GM19193 (cell line): ENCODE measurements around the gene MFSD12.

Source experiments
- POLR2A ChIP-seq: IDR thresholded peaks from 4 replicates; pipeline ENCODE4 v1.6.1; 2011; ENCODE audit not compliant: insufficient read depth, insufficient read length; ENCODE audit errors: extremely low read depth

The MFSD12 gene

DNA sequence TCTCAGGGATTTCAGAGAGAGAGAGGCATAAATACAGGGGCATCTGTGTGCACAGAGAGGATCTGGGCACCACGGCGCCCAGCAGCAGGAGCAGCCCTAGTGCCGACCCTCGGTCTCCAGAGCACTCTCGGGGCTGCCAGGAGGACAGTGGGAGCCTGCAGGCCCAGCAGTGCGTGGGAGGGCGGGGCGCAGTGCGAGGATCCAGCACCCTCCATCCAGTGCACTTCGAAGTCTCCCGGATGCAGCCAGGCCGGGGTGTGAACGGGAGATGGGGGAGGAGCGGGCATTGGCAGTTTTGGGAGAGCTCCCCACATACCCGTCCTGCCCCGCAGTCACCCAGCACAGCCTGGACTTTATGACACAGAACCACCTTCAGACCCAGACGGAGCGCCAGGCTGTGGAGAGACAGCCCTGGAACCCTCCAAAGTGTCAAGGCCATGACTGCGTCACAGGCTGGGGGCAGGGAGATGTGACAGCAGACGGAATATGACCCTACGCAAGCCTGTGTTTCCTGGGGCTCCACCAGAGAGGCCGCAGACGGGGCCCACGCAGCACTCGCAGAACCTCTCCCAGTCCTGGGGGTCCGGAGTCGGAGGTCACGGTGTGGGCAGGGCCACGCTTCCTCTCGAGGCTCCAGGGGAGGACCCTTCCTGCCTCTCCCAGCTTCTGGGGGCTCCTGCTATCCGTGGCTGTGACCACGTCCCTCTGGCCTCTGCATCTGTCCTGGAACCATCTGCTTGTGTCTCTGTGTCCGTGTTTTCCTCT lies 33.1 kb downstream of the MFSD12 start:
- no peak for TF ChIP-seq POLR2A

DNA sequence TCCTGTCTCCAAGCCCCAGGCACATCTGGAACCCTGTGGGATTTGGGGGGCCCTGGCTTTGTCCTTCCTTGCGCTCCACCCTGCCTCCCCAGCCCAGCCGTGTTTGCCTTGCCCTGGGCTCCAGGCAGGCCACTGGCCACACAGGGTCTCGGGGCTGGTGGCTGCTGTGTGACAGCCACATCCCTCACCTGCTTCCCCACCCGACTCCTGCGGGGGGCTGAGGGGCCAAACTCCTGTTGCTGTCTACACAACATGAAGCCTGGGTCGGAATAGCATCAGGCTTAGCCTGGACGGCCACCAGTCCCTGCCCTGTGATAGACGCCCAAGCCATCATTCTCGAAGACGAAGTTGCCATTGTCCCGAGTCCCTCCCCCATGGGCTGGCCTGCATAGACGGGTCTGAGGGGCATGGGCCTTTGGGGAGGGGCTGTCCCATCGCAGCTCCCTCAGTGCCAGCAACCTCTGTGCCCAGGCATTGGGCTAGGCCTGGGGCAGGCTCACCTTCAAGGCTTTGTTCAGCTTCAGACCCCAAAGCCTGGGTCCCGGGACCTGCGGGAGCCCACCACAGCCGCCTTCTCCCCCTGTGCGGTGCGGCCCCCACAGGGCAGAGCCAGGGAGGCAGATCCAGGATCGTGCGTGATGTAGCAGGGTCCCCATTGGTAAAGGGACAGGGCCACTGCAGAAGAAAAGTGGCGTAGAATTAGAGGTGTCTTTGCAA lies 33.9 kb downstream of the MFSD12 start:
- TF ChIP-seq POLR2A = no peak

DNA sequence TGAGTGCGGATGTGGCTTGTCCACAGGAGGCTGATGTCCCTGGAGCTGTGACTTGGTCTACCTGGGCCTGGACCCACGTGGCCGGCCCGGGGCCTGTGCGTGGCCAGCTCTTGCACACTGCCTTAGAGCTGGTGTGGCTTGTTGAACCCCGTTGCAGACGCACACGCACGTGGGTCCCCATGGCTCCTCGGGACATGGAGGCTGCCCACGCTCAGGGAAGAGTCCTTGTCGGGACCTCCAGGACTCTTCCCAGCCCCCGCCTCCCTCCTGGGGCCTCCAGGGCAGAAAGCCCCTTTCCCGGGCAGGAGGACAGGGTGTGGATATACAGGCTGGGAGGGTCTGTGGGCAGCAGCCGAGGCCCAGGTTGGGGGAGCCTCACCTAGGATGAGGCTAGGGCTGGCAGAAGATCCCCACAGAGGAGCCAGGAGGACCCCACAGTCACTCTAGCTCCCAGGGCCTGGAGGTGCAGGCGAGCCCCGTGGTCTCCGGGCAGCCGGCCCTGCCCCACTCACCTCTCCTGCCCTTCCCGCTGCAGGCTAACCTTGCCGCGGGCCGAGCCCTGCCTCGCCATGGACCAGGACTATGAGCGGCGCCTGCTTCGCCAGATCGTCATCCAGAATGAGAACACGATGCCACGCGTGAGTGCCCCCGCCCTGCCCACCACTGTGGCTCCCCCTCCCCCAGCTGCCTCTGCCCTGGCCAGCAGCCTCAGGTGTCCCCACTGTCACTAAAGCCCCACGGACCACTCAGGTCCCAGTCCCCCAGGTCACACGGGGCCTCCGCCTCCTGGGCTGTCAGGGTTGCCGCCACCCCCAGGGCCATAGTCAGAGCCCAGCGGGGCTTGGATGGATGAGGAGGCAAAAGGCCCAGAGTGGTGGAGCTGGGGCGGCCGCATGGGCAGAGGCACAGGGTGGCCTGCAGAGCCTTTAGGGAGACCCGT lies 34.7 kb downstream of the MFSD12 start:
- no peak for TF ChIP-seq POLR2A

DNA sequence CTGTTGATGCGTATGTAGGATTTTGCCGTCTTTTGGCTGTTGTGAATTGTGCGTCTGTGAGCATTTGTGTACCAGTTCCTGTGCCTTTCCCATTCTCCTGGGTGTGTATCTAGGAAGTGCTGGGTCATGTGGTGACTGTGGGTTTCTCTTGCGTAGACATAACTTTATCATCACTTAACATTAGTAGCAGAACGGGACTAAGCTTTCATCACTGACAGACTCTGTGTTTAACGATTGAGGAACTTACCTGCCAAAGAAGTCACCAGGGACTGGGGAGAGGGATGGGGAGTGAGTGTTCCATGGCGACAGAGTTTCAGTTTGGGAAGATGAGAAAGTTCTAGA lies 36.3 kb downstream of the MFSD12 start:
- no peak for TF ChIP-seq POLR2A

DNA sequence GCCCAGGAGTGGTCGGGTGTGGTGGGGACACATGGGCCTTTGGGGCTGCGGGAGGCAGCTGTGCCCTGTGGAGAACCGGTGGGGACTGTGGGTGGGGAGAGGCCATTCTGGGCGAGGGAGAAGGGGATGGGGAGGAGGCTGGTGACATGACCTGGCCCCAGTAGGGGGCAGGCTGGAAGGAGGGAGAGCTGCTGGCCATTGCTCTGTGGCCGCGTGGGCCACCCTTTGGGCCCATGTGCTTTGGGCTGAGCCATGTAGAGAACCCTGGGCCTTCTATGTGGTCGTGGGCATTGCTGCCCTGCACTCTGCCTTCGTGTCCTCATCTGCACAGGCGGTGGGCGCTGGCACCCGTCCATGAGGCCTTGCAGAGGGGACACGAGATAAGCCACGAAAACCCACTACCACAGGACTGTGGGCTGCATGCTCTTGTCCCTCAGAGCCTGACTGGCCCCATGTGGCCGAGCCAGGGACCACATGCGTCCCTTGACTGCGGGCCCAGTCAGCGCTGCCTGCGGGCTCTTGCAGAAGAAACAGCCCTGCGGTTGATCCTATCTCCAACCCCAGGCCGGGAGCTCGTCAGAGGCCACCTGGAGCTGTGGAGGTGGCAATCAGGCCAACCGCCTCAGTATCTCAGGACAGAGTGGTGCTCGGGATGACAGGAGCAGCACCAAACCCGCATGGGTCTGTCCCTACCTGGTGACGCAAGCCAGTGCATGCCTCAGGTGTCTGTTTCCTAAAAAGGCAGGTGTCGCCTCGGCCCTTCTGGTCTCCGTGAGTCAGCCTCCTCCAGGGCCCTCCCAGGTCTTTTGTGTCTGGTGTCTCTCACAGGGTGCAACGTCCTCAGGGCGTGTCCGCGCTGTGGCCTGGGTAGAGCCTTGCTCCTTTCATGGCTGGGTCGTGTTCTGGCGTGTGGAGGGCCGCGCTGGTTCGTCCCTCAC lies 37.0 kb downstream of the MFSD12 start:
- TF ChIP-seq POLR2A = no peak

DNA sequence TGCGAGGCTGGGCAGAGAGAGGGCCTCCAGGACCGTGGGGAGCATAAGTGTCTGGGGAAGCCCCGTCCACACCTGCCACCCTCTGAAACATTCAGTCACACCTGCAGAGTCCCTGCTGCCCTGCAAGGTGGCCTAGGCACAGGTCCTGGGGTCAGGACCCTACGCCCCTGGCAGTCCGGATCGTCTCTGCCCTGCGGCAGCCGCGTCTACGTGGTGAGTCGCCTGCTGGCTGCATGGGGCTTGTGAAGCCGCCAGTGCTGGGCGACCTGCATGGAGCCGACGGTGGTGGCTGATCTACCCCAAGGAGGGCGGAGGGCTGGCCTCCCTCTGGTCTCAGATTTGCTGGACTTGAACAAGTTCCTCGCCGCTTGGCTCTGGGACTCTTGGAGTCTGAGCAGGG lies 38.3 kb downstream of the MFSD12 start:
- no peak for TF ChIP-seq POLR2A

DNA sequence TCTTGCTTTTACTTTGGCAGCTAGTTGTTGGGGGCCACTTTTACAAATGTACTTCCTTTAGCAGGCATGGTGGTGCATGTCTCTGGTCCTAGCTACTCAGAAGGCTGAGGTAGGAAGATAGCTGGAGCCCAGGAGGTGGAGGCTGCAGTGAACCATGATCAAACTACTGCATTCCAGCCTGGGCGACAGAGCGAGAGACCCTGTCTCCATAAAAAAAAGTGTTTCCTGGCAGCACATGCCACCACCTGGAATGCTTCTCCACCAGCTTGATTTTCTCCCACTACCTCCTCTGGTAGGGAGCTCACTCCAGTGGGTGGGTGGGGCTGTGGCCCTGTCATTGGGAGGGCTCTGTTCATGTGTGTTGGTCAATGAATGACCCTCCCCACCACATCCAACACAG lies 38.7 kb downstream of the MFSD12 start:
- no peak for TF ChIP-seq POLR2A

DNA sequence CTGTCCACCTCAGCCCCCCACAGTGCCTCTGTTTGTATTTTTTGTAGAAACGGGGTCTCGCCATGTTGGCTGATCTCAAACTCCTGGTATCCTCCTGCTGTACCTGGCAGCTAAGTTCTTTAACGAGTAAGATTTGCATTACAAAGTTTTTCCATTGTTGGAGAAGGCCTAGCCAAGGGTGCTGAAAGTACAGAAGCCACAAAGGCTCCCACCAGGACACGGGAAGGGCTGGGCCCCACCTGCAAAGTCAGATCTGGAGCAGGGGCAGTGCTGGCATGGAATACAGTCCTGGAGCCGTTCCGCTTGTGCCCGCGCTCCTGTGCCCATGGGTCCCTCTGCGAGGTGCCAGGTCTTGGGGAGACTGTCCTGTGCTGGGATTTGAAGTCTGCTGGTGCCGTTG lies 39.1 kb downstream of the MFSD12 start:
- no peak for TF ChIP-seq POLR2A

DNA sequence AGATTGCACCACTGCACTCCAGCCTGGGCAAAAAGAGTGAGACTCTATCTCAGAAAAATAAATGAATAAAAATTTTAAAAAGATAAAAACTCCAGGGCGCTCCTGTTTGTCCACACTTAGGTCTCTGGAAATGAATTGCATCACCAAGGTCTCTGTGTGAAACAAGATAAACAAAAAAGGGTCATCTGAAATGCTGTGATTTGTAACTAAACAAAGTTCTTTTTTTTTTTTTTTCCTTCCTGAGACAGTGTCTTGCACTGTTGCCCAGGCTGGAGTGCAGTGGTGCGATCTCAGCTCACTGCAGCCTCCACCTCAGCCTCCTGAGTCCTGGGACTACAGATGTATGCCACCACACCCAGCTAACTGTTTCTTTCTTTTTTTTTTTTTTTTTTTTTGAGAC lies 39.7 kb downstream of the MFSD12 start:
- TF ChIP-seq POLR2A = no peak

DNA sequence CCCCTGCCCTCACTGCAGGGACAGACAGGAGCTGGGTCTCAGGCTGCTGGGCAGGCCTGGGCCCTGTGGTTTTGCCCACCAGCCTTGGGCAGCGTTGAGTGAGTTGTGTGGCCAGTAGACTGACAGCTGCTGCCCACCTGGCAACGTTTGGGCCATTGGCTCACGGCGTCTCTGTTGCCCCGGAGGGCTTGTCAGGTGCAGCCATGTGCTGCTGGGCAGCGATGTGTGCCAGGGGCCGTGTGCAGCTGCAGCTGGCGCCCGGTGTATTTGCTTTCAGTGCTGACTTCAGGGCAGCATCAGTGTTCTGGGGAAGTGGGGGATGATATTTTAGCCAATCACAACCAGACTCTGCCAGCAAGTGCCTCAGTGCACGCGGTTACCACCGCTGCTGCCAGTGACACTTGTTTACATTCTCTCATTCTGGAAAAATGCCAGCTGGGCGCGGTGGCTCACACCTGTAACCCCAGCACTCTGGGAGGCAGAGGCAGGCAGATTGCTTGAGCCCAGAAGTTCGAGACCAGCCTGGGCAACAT lies 40.6 kb downstream of the MFSD12 start:
- no peak for TF ChIP-seq POLR2A

DNA sequence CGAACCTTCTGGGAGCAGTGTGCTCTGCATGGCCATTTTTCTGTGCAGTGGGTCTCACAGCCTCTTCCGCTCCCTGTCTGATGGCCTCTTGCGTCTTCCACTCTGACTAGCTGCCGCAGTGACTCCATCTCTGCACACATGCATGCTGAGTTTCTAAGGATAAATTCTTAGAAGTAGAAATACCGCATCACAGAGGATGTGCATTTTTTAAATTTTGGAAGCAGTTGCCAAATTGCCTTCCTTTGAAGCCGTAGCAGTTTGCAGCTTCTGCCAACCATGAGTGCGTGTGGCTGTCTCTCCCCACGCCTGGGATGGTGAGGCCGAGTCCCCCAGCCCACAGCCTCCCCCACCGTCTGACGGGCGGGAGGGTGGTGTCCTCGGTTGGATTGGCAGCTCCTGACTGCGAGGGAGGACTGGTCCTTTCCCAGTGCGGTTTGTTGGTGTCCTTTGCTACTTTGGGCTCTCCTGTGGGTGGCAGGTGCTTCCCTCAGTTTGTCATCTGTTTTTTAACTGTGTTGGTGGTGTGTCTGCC lies 41.4 kb downstream of the MFSD12 start:
- TF ChIP-seq POLR2A = no peak

DNA sequence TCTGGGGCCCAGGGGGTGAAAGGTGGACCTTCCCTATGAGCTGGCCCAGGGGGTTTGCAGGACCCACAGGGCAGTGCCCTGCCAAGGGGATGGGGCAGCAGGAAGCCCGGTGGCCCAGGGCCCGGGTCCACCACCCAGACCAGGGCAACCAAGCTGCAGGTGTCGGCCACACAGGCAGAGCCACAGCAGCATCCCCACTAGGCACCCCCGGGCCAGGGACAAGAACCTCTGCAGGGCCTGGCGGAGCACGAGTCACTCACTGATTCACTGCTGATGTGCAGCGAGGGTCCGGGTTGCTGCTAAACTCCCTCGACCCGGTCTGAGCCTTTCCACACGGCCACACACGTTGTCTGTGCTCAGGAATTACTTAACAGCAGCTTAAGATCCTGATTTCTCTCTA lies 42.5 kb downstream of the MFSD12 start:
- no peak for TF ChIP-seq POLR2A

DNA sequence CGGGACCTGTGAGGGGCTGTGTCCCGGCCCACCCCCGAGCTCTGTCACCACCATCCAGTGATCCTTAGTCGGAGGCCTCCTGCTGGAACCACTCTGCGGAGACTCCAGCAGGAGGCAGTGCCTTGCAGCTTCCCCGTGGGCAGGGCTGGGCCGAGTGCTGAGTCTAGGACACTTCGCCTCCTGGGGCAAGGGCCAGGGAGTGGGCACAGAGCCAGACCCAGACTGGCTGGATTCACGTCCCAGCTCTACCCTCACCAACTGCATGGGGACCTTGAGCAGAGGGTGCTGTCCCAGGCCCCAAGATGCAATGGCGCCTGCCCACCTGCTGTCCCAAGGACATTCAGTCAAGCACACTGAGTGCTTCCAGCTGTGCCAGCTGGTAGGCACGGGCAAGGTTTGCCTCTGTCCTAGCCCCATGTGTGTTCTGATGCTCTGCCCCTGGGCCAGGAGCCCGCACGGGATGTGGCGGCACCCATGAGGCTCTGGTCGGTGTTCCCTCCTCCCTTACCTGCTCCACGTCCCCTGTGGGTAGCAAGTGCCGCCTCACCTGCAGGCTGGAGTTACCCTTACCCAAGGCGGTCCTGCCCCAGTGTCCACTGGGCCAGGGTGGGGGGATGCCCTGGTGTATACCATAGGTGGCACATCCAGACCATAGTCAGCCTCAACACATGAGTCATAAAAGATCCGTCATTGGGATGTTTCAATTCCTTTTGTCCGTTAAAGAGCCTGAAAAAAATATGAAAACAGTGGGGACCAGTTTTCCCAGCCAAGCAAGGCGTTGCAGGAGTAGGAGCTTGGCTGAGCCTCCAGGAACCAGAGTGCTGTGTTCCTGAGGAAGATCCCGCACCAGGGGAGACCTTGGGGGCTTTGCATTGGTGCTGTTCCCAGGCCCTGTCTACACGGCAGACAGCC lies 43.9 kb downstream of the MFSD12 start:
- TF ChIP-seq POLR2A = no peak

DNA sequence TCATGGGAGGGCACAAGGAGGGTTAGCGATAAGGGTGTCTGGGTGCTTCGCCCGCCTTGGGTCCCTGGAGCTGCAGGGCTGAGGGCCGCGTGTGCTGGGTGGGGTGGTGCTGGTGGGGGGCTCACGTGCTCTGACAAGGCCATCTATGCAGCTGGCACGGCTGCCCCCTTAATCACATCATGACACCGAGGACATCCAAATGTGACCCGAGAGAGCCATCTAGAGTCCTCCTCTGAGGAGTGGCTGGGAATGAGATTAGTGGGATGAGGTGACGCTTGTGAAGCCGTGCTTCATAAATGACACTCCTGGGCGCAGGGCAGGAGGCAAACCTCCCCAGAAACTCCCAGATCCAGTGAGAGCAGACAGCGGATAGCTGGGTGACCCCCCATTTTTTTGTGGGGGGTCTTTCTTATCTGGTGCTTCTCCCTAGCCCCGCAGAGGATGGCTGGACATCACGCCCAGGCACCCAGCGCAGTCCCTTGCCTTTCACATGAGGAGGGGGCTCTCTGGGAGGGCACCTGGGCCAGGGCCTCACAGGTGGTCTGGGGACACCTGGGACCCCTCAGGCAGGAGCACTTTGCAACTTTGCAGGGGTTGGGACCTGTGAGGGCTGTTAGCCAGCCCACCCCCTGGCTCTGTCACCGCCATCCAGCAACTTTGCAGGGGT lies 44.7 kb downstream of the MFSD12 start:
- TF ChIP-seq POLR2A = no peak
